Gastrocnemius medialis (tissue), 4 donors: ENCODE data around the gene LZTFL1.

Source experiments
- POLR2A ChIP-seq, 2 donors: fragments of 450-650 bp; IDR thresholded peaks; one replicate each; pipeline ENCODE4 v1.6.1; 2017; ENCODE audit warnings: antibody characterized with exemption in 2 of 2, mild to moderate bottlenecking in 2 of 2, moderate library complexity in 2 of 2
- TF ChIP-seq, protein P1 (sequence below), 5 experiments: fragments of 450-650 bp in 3 of 5; fragments of 200-600 bp in 2 of 5; sonication (generic) in 2 of 5; IDR thresholded peaks in 4 of 5; conservative IDR thresholded peaks in 1 of 5; 1 replicate in 4 of 5; 2 replicates in 1 of 5; pipeline ENCODE4 v1.5.1; 2016 to 2019; ENCODE audit warnings: antibody characterized with exemption in 5 of 5, mild to moderate bottlenecking in 3 of 5, moderate library complexity in 3 of 5

DNA sequence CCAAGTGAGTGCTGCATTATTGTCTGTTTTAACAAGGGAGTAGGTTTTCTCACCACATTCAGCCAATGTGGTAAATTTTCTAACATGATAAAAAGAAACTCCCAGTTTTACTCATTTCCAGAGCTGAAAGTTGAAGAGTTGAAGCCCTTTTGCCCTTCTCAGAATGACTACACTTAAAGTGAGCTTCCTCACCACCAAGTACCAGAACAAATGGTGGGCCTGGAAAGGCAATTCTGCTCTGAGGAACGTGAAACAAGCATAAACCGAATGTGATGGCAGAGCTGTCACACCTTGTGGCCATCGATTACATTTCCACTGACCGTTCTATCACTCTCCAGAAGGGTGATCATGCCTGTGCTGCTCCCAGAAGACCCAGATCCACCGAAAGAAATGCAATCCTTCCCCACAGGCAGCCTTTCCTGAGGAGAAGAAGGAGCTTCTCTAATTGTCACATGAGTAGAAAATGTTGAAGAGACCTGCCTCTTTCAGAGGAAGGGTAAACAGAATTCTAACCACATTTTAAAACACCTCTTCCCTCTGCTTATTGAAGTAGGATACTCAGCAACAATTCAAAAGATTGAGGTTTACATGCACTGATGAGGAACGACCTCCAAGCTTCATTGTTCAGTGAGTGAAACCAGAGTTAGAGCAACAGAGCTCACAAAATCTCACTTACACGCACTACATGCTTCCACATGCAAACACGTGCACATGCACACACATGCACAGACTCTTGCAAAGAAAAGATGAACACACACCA is 23.0 kb upstream of the LZTFL1 start:
- TF ChIP-seq, protein P1, sequence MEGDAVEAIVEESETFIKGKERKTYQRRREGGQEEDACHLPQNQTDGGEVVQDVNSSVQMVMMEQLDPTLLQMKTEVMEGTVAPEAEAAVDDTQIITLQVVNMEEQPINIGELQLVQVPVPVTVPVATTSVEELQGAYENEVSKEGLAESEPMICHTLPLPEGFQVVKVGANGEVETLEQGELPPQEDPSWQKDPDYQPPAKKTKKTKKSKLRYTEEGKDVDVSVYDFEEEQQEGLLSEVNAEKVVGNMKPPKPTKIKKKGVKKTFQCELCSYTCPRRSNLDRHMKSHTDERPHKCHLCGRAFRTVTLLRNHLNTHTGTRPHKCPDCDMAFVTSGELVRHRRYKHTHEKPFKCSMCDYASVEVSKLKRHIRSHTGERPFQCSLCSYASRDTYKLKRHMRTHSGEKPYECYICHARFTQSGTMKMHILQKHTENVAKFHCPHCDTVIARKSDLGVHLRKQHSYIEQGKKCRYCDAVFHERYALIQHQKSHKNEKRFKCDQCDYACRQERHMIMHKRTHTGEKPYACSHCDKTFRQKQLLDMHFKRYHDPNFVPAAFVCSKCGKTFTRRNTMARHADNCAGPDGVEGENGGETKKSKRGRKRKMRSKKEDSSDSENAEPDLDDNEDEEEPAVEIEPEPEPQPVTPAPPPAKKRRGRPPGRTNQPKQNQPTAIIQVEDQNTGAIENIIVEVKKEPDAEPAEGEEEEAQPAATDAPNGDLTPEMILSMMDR (IDR thresholded peaks at IDR 0.05 in 4 of 5, conservative IDR thresholded peaks at IDR 0.05 in 1 of 5), result no peak
- TF ChIP-seq POLR2A (IDR thresholded peaks at IDR 0.05), result no peak
